Left ventricle myocardium superior (tissue), 1 donor: ENCODE results near the gene DUSP1. TPM values are rescaled to one million over a fixed set of nuclear protein-coding genes. Genes with fewer than 3 reads are reported as not detected.

Source experiments
- ATAC-seq: fragments of 200-7000 bp; cut with Tn5 transposase; one replicate; pipeline ENCODE4 v1.9.1; 2020; ENCODE audit warnings: mild to moderate bottlenecking, moderate library complexity
- DNase-seq: peaks from one replicate; pipeline ENCODE4 v3.0.0-alpha.2; 2020
- intact Hi-C: fragments of 100-400 bp; cut with micrococcal nuclease; formaldehyde crosslinking; loops from one replicate; pipeline ENCODE4 v1.11.0; 2022
- total RNA-seq: library from RNA; stranded (reverse); fragmentation: NEBNext Ultra II Directional; extraction: Animal tissue kit (Norgen Biotek cat#: 25700); gene quantifications from one replicate; pipeline ENCODE4 v1.2.1, GENCODE V29; 2021
- donor health status: DM: no; HTN: yes; CAD: no; lungs with severe emphysema.

The DUSP1 gene
- total RNA-seq, 1 donor from 2014 or later = 98.9 TPM

GRCh38 chr5:172718527-172719114, 52.4 kb downstream of the DUSP1 start:
- ATAC-seq = no peak
- no peak for DNase-seq
- intact Hi-C loops = loop anchor here (5.0 kb wide), 1 partner anchor 54 kb away; the partner anchor contains the start of gene DUSP1

Other genes with a start within 250 kb of the DUSP1 start
- gene NEURL1B, start 129.9 kb downstream of the DUSP1 start, total RNA-seq = 32.0 TPM
- gene ERGIC1, start 63.1 kb upstream of the DUSP1 start, total RNA-seq = 81.4 TPM
- gene RPL26L1, start 188.2 kb upstream of the DUSP1 start, total RNA-seq = 22.3 TPM
- 153 TPM for gene ATP6V0E1, start 212.6 kb upstream of the DUSP1 start, total RNA-seq